HepG2 (cell line): ENCODE measurements around the gene CYB5A. TPM values are rescaled to one million over a fixed set of nuclear protein-coding genes. Genes with fewer than 3 reads are reported as not detected.
A peak's percentile ranks its signal among the peaks of the same experiment; 100 is the strongest.

Experiments used
- FOXA1 ChIP-seq, 2 experiments: fragments of 450-650 bp in 1 of 2; sonication (generic) in 1 of 2; formaldehyde crosslinking in 1 of 2; IDR thresholded peaks; 2 replicates each; pipeline versions ENCODE4 v1.4.0 to v1.6.1; 2016 to 2020; ENCODE audit warnings: missing genetic modification reagents in 1 of 2
- HOMEZ ChIP-seq: IDR thresholded peaks from 2 replicates; pipeline ENCODE4 v1.6.1; 2016; ENCODE audit warnings: low read depth
- MYC ChIP-seq: sonication (generic); formaldehyde crosslinking; IDR thresholded peaks from 2 replicates; pipeline ENCODE4 v1.9.0; 2021; ENCODE audit warnings: missing genetic modification reagents, borderline replicate concordance
- PRPF4 ChIP-seq: fragments of 200-400 bp; formaldehyde crosslinking; IDR thresholded peaks from 2 replicates; pipeline ENCODE4 v1.6.1; 2016; ENCODE audit warnings: low read length, low read depth; ENCODE audit not compliant: poor library complexity, severe bottlenecking
- RBAK ChIP-seq: sonication (generic); formaldehyde crosslinking; IDR thresholded peaks from 2 replicates; pipeline ENCODE4 v1.5.1; 2020; ENCODE audit warnings: mild to moderate bottlenecking, missing genetic modification reagents
- YEATS4 ChIP-seq: sonication (generic); formaldehyde crosslinking; IDR thresholded peaks from 2 replicates; pipeline ENCODE4 v1.4.0; 2020; ENCODE audit warnings: missing genetic modification reagents, borderline replicate concordance
- ZFP36 ChIP-seq: fragments of 150-350 bp; IDR thresholded peaks from 2 replicates; pipeline ENCODE4 v1.6.1; 2018; ENCODE audit warnings: borderline replicate concordance, low read length, low read depth; ENCODE audit not compliant: partially characterized antibody
- ZNF556 ChIP-seq: sonication (generic); formaldehyde crosslinking; IDR thresholded peaks from 2 replicates; pipeline ENCODE4 v1.4.0; 2020; ENCODE audit warnings: mild to moderate bottlenecking, missing genetic modification reagents, borderline replicate concordance
- polyA plus RNA-seq, 8 experiments: library from polyadenylated mRNA; depleted of rRNA in 3 of 8; stranded (reverse) in 7 of 8; unstranded in 1 of 8; fragments of >200 nt; fragmentation: Illumina TruSeq in 4 of 8; extraction: Trizol in 4 of 8; gene quantifications; 2 replicates each; pipeline versions ENCODE4 v1.2.1 to v1.2.3, GENCODE V29; 2011 to 2016; ENCODE audit warnings: low read depth in 4 of 8, missing spikeins in 1 of 8, mixed read lengths in 1 of 8; ENCODE audit not compliant: insufficient read depth in 1 of 8
- total RNA-seq, 5 experiments: library from RNA; depleted of rRNA; stranded (reverse); fragments of >200 nt; fragmentation: Illumina TruSeq; extraction: Trizol; gene quantifications; 2 replicates each; pipeline ENCODE4 v1.2.3, GENCODE V29; 2016; ENCODE audit warnings: low read depth in 1 of 5
- TF ChIP-seq, protein P1 (sequence below): sonication (generic); formaldehyde crosslinking; IDR thresholded peaks from 2 replicates; pipeline ENCODE4 v1.4.0; 2020; ENCODE audit warnings: missing genetic modification reagents
- TF ChIP-seq, protein P2 (sequence below): sonication (generic); formaldehyde crosslinking; IDR thresholded peaks from 2 replicates; pipeline ENCODE4 v1.8.1; 2023; ENCODE audit warnings: mild to moderate bottlenecking, missing genetic modification reagents
- TF ChIP-seq, protein P3 (sequence below): sonication (generic); formaldehyde crosslinking; IDR thresholded peaks from 2 replicates; pipeline ENCODE4 v1.4.0; 2020; ENCODE audit warnings: missing genetic modification reagents, borderline replicate concordance
- TF ChIP-seq, protein P4 (sequence below): sonication (generic); formaldehyde crosslinking; IDR thresholded peaks from 2 replicates; pipeline ENCODE4 v1.5.0; 2020; ENCODE audit warnings: missing genetic modification reagents
- TF ChIP-seq, protein P5 (sequence below): sonication (generic); formaldehyde crosslinking; IDR thresholded peaks from 2 replicates; pipeline ENCODE4 v1.5.0; 2020; ENCODE audit warnings: mild to moderate bottlenecking, missing genetic modification reagents

The CYB5A gene
- total and polyA plus RNA-seq, 2 of the 13 experiments (the other 11 are each of a cell fraction or from before 2014, with no cell fraction given) = 215 to 356 TPM

DNA sequence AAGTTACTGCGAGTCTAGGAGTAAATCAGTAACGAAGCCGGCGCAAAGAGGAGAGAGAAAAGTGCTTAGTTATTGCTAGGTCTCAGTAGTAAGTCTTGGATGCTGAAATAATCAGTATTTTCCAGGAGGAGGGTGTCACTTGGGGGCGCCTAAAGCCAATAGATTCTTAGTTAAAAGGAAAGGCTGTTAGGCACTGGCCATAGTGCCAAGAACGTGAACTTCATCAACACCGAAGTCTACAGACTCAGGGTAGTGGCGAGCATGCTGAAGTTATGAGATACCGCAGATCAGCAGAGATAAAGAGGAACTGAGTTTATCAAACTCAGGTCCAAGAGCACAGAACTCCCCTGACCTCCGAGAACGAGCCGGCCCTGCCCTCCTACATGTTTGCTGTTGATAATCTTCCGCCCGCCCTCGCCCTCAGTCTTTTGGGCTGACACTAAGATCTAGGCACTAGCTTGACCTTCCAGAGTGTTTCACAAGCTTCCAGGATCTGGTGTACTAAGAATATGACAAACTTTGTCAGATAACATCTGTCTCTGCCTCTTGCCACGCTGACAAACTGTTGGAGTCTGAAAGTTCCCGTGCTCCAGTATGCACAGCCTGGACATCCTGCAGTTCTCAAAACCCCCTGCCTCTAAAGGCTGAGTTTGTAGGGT, 49.2 kb downstream of the CYB5A start (continued):
- TF ChIP-seq, protein P1, sequence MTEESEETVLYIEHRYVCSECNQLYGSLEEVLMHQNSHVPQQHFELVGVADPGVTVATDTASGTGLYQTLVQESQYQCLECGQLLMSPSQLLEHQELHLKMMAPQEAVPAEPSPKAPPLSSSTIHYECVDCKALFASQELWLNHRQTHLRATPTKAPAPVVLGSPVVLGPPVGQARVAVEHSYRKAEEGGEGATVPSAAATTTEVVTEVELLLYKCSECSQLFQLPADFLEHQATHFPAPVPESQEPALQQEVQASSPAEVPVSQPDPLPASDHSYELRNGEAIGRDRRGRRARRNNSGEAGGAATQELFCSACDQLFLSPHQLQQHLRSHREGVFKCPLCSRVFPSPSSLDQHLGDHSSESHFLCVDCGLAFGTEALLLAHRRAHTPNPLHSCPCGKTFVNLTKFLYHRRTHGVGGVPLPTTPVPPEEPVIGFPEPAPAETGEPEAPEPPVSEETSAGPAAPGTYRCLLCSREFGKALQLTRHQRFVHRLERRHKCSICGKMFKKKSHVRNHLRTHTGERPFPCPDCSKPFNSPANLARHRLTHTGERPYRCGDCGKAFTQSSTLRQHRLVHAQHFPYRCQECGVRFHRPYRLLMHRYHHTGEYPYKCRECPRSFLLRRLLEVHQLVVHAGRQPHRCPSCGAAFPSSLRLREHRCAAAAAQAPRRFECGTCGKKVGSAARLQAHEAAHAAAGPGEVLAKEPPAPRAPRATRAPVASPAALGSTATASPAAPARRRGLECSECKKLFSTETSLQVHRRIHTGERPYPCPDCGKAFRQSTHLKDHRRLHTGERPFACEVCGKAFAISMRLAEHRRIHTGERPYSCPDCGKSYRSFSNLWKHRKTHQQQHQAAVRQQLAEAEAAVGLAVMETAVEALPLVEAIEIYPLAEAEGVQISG (CRISPR knock-in tag) = no peak; the same call in 1 of the 2 replicates
- TF ChIP-seq RBAK (CRISPR knock-in tag) = no peak
- TF ChIP-seq, protein P2, sequence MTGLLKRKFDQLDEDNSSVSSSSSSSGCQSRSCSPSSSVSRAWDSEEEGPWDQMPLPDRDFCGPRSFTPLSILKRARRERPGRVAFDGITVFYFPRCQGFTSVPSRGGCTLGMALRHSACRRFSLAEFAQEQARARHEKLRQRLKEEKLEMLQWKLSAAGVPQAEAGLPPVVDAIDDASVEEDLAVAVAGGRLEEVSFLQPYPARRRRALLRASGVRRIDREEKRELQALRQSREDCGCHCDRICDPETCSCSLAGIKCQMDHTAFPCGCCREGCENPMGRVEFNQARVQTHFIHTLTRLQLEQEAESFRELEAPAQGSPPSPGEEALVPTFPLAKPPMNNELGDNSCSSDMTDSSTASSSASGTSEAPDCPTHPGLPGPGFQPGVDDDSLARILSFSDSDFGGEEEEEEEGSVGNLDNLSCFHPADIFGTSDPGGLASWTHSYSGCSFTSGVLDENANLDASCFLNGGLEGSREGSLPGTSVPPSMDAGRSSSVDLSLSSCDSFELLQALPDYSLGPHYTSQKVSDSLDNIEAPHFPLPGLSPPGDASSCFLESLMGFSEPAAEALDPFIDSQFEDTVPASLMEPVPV = no peak
- no peak for TF ChIP-seq HOMEZ
- no peak; the same call in 1 of the 2 replicates for TF ChIP-seq MYC (CRISPR knock-in tag)
- no peak for TF ChIP-seq FOXA1 (IDR thresholded peaks at IDR 0.05)
- no peak for TF ChIP-seq FOXA1 (CRISPR knock-in tag; IDR thresholded peaks at IDR 0.05)
- TF ChIP-seq, protein P3, sequence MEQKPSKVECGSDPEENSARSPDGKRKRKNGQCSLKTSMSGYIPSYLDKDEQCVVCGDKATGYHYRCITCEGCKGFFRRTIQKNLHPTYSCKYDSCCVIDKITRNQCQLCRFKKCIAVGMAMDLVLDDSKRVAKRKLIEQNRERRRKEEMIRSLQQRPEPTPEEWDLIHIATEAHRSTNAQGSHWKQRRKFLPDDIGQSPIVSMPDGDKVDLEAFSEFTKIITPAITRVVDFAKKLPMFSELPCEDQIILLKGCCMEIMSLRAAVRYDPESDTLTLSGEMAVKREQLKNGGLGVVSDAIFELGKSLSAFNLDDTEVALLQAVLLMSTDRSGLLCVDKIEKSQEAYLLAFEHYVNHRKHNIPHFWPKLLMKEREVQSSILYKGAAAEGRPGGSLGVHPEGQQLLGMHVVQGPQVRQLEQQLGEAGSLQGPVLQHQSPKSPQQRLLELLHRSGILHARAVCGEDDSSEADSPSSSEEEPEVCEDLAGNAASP = no peak; the same call in 1 of the 2 replicates
- TF ChIP-seq, protein P4, sequence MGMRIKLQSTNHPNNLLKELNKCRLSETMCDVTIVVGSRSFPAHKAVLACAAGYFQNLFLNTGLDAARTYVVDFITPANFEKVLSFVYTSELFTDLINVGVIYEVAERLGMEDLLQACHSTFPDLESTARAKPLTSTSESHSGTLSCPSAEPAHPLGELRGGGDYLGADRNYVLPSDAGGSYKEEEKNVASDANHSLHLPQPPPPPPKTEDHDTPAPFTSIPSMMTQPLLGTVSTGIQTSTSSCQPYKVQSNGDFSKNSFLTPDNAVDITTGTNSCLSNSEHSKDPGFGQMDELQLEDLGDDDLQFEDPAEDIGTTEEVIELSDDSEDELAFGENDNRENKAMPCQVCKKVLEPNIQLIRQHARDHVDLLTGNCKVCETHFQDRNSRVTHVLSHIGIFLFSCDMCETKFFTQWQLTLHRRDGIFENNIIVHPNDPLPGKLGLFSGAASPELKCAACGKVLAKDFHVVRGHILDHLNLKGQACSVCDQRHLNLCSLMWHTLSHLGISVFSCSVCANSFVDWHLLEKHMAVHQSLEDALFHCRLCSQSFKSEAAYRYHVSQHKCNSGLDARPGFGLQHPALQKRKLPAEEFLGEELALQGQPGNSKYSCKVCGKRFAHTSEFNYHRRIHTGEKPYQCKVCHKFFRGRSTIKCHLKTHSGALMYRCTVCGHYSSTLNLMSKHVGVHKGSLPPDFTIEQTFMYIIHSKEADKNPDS (CRISPR knock-in tag) = no peak
- TF ChIP-seq YEATS4 (CRISPR knock-in tag) = peak; percentile 35; the same call in 1 of the 2 replicates
- no peak for TF ChIP-seq PRPF4
- TF ChIP-seq, protein P5, sequence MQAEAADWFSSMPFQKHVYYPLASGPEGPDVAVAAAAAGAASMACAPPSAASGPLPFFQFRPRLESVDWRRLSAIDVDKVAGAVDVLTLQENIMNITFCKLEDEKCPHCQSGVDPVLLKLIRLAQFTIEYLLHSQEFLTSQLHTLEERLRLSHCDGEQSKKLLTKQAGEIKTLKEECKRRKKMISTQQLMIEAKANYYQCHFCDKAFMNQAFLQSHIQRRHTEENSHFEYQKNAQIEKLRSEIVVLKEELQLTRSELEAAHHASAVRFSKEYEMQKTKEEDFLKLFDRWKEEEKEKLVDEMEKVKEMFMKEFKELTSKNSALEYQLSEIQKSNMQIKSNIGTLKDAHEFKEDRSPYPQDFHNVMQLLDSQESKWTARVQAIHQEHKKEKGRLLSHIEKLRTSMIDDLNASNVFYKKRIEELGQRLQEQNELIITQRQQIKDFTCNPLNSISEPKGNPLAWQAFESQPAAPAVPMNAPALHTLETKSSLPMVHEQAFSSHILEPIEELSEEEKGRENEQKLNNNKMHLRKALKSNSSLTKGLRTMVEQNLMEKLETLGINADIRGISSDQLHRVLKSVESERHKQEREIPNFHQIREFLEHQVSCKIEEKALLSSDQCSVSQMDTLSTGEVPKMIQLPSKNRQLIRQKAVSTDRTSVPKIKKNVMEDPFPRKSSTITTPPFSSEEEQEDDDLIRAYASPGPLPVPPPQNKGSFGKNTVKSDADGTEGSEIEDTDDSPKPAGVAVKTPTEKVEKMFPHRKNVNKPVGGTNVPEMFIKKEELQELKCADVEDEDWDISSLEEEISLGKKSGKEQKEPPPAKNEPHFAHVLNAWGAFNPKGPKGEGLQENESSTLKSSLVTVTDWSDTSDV (CRISPR knock-in tag) = no peak
- no peak for TF ChIP-seq ZFP36
- TF ChIP-seq ZNF556 (CRISPR knock-in tag) = 0 out of 2 replicates have a peak, but pooled peaks have one; percentile 39
